ENCODE data around the gene KIF26A. TPM values are rescaled to one million over a fixed set of nuclear protein-coding genes. Genes with fewer than 3 reads are reported as not detected.

KIF26A gene
- total and polyA plus RNA-seq, 2 donors from 2014 or later, result 2.3 to 12.3 TPM

GRCh38 chr14:104179126-104179525 lies 40.7 kb downstream of the KIF26A start:
- FAIRE-seq (no peak), DNase-seq (no peak)
- no peak overlapping the region for H3K4me3 ChIP-seq (ENCODE audit: low read length in 3 of 3)
- TF ChIP-seq CTCF (IDR thresholded peaks at IDR 0.05; ENCODE audit: borderline replicate concordance, extremely low read depth, insufficient read depth), result no peak
- no peak overlapping the region for H3K9ac ChIP-seq (ENCODE audit: low read length in 3 of 3)
- no peaks in the 10 kb centered on the region for H3K9me3 ChIP-seq (ENCODE audit: control insufficient read depth in 2 of 3, insufficient read depth in 1 of 3, low read length in 3 of 3)
- H3K4me1 ChIP-seq (ENCODE audit: control insufficient read depth in 2 of 3, insufficient read depth in 2 of 3, low read depth in 1 of 3, low read length in 3 of 3), result peaks cover 0 to 2% (median 0%) of the 10 kb centered on the region in 3 donors
- intact Hi-C loops (cut with DNase I), result no loop called here
- H3K27ac ChIP-seq (ENCODE audit: low read depth in 2 of 2, low read length in 2 of 2), result no peak overlapping the region
- no peaks in the 10 kb centered on the region for H3K36me3 ChIP-seq (ENCODE audit: control insufficient read depth in 2 of 3, insufficient read depth in 3 of 3, low read length in 3 of 3)
- H3K27me3 ChIP-seq (ENCODE audit: control insufficient read depth, insufficient read depth, low read length), result no peaks in the 10 kb centered on the region

DNA sequence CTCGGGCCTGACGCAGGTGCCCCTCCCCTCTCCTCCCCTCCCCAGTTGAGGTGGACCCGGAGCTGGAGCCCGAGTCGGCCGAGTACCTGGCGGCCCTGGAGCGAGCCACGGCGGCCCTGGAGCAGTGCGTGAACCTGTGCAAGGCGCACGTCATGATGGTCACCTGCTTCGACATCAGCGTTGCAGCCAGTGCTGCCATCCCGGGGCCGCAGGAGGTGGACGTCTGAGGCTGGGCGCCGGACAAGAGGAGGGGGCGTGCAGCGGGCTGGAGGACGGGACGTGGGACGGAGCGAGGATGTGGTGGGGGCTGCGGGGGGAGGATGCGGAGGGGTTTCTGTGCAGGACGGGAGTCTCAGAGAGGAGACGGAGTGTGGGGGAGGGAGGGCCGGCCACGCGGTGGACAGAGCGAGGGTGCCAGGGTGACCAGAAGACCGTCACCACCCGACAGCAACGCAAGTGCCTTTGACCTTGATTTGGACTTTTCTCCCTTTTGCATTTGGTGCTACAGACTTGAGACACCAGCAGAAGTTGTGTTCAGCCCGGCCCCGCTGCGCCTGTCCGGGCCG lies 41.3 kb downstream of the KIF26A start:
- H3K36me3 ChIP-seq (ENCODE audit: control insufficient read depth in 2 of 3, insufficient read depth in 3 of 3, low read length in 3 of 3), result no peaks in the 10 kb centered on the region
- no peak for TF ChIP-seq CTCF (IDR thresholded peaks at IDR 0.05; ENCODE audit: borderline replicate concordance, extremely low read depth, insufficient read depth)
- H3K9me3 ChIP-seq (ENCODE audit: control insufficient read depth in 2 of 3, insufficient read depth in 1 of 3, low read length in 3 of 3), result no peaks in the 10 kb centered on the region
- intact Hi-C loops (cut with DNase I), result no loop called here
- no peak overlapping the region for H3K4me3 ChIP-seq (ENCODE audit: low read length in 3 of 3)
- no peak overlapping the region for H3K9ac ChIP-seq (ENCODE audit: low read length in 3 of 3)
- peaks cover 0 to 4% (median 0%) of the 10 kb centered on the region in 3 donors for H3K4me1 ChIP-seq (ENCODE audit: control insufficient read depth in 2 of 3, insufficient read depth in 2 of 3, low read depth in 1 of 3, low read length in 3 of 3)
- FAIRE-seq, result no peak
- H3K27me3 ChIP-seq (ENCODE audit: control insufficient read depth, insufficient read depth, low read length), result no peaks in the 10 kb centered on the region
- no peak overlapping the region for H3K27ac ChIP-seq (ENCODE audit: low read depth in 2 of 2, low read length in 2 of 2)
- DNase-seq, result no peak

DNA sequence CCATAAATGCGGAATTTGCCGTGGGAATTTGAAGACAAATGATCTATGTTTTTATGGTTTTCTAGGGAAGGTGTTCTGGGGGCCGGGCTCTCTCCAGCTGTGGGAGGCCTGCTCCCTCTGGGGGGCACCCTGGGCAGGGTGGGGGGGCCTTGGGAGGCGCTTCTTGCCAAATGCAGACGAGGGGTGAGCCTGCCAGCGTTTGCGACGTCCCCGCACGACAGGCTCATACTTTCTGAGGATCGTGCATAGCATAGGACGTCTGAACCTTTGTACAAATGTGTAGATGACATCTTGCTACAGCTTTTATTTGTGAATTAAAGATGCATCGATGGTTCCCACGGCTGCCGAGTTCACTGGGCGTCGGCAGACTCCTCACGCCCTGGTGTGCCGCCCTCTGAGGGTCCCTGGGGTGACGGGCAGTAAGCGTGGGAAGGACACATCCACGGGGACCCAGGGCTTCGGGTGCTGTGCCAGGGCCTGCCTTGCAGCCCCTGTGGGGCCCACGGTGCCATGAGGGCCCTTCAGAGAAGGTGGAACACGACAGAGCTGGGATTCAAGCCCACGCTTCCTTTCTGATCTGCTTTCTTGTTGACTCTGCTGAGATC lies 42.3 kb downstream of the KIF26A start:
- Histone ChIP-seq H3K9me3 (ENCODE audit: control insufficient read depth in 2 of 3, insufficient read depth in 1 of 3, low read length in 3 of 3) (no peaks in the 10 kb centered on the region), H3K27ac (ENCODE audit: low read depth in 2 of 2, low read length in 2 of 2) (no peak overlapping the region), H3K36me3 (ENCODE audit: control insufficient read depth in 2 of 3, insufficient read depth in 3 of 3, low read length in 3 of 3) (no peaks in the 10 kb centered on the region), H3K9ac (ENCODE audit: low read length in 3 of 3) (no peak overlapping the region), H3K4me1 (ENCODE audit: control insufficient read depth in 2 of 3, insufficient read depth in 2 of 3, low read depth in 1 of 3, low read length in 3 of 3) (peaks cover 0 to 4% (median 0%) of the 10 kb centered on the region in 3 donors), H3K4me3 (ENCODE audit: low read length in 3 of 3) (no peak overlapping the region), H3K27me3 (ENCODE audit: control insufficient read depth, insufficient read depth, low read length) (no peaks in the 10 kb centered on the region)
- no peak for TF ChIP-seq CTCF (IDR thresholded peaks at IDR 0.05; ENCODE audit: borderline replicate concordance, extremely low read depth, insufficient read depth)
- DNase-seq (no peak), FAIRE-seq (no peak)
- intact Hi-C loops (cut with DNase I), result no loop called here
